GM18526 (cell line): ENCODE measurements around the gene BRD3.

ENCODE experiments used
- POLR2A ChIP-seq: IDR thresholded peaks from 3 replicates; pipeline ENCODE4 v1.6.1; 2011; ENCODE audit not compliant: insufficient read length; ENCODE audit errors: extremely low read depth

The BRD3 gene

DNA sequence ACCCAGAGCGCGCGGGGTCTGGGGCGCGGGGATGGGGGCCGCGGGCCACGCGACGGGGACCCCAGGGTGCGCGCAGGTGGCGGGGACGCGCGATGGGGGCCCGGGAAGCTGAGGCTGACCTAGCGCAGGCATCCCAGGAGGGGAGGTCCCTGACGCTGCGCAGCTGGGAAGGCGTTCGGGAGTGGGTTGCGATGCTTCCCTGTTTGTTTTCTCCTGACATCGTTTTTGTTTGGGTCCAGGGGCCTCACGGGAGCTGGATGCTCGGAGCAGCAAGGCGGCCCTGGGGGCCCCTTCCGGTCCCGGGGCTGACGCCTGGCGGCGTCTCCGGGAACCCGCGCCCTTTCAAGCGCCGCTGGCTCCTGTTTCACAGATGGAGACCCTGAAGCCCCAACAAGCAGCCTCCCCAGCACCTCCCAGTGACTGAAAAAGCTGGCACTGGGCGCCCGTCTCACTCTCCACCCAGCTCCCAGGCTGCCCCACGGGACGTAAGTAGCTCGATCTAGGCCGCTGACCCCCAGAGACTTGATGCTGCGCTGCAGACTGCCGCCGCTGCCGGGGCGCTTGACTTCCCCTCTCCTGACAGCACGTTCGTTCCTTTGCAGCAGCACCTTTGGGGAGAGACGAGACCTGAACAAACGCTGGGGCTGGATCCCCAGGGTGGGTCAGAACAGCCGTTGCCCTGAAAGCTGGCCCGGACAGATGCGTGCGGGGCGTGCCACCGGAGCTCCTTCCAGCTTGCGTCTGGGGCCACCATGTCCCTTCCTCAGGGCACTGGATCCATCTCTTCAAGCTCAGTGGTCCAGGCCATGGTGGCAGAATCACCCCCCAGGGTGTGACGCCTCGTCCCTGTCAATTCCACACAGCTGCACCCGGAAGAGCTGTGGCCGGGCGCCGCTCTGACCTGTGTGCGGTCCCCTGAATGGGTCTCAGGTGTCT, 42.0 kb downstream of the BRD3 start:
- TF ChIP-seq POLR2A = no peak

DNA sequence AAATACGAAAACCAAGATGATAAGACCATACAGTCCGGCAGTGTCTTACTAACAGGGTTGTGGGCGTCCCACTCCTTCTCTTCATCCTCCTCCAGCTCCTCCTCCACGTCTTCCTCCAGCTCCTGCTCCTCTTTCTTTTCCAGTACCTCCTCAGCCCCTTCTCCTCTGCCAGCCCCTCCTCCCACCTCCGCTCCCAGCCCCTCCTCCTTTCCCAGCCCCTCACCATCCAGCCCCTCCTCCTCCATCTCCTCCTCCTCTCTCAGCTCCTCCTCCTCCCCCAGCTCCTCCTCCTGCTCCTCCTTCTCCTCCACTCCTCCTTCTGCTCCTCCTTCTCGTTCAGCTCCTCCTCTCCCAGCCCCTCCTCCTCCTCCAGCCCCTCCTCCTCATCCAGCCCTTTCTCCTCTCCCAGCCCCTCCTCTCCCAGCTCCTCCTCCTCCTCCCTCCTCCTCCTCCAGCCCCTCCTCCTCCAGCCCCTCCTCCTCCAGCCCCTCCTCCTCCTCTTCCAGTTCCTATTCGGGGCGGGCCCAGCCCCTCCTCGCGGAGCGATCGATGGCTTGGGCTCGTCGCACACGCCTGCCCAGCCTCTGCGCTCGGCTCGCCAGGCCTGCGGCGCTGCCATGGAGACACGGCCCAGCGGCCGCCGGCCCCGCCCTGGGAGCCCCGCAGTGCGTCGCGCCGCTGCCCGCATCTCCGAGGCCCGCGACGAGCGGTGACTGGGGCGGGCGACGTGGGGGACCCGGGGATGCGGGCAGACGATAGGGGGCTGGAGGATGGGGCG, 42.8 kb downstream of the BRD3 start, which contains the start of gene BRD3OS:
BRD3OS (plus strand) TSS at position 654 of the 778 bp plus-strand sequence. CDS start 1,267 bp downstream, outside the sequence.
- no peak for TF ChIP-seq POLR2A

DNA sequence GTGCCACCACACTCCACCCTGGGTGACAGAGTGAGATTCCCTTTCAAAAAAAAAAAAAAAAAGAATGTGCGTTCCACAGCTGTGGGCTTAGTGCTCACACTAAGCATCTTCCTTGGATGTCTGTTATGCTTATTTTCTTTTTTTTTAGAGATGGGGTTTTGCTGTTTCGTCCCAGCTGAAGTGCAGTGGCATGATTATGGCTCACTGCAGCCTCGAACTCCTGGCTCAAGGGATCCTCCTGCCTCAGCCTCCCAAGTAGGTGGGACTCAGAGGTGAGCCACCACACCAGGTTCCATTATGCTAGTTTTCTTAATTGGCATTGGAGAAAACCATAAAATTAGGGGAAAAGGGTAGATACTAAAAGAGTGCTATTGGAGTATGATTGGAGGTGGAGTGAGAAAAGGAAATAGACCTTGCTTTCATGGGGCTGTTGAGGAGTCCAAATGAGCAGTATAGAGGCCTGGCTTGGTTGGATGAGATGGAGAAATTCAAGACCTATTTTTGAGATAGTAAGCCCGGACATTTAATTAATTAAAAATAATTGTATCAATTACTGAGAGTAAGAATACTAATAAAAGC, 43.5 kb downstream of the BRD3 start:
- no peak for TF ChIP-seq POLR2A

DNA sequence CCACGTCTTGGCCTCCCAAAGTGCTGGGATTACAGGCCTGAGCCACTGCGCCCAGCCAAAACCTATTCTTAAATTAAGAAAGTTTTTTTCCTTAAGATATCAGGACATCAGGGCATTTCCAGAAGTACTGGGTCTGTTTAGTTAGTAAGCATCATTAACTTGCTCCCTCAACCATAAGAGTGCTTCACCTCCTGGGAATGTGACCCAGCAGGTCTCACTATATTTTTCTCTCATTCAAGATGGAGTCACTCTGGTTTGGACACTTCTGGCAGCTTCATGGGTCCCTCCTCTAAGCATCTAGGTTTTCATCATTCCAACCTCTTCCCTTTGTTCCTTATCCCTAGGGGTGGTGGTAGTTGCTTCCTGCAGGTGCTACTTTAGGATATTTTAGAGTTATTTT, 52.9 kb downstream of the BRD3 start:
- TF ChIP-seq POLR2A = no peak

DNA sequence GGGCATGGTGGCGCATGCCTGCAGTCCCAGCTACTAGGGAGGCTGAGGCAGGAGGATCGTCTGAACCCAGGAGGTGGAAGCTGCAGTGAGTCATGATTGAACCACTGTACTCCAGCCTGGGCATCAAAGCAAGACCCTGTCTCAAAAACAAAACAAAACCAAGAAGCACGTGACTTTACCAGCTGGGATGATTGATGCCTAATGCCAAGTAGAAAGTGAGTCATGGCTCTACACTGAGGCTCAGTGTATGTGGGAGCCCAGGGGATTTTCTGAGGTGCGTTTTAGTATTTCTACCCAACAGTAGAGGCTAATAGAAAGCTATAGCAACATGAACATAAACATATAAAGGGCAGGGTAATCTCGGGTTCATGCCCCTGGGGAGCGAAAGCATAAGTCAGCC, 56.4 kb downstream of the BRD3 start:
- no peak for TF ChIP-seq POLR2A

DNA sequence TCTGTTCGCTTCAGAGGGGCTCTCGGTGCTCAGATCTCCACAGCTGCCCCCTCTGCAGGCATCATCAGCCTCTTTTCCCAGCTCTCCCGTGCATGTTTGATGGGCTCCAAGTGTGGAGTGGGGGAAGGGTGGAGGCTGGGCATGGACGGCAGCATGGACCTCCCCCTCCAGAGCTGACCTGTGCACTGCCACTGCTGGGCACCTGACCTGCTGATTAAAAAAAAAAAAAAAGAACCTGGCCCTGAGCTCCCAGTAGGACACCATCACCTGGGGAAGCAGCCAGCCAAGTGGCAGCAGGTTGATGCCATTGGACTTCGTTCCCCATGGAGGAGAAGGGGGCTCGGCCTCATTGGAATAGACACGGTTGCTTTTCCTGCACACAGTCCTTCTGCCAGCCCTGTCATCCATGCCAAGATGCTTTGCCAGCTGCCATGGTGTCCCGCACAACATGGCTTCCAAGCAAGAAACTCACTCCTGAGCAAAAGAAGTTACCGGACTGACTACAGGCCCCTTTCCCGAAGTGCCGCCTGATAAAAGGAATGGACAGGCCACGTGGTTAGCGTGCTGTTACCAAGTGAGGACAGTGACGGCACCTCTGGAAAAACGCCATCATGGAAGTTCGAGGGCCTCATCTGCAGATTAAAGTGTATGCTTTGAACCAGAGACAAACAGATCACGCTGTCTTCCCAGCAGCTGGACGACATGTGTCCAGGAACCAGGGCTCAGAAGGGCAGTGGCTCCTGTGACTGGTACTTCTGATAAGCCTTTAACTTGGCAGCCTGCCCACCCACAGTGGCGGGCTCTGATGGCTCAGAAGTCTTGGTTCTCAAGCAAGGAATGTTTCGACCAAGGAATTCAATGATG, 57.3 kb downstream of the BRD3 start:
- TF ChIP-seq POLR2A = no peak

DNA sequence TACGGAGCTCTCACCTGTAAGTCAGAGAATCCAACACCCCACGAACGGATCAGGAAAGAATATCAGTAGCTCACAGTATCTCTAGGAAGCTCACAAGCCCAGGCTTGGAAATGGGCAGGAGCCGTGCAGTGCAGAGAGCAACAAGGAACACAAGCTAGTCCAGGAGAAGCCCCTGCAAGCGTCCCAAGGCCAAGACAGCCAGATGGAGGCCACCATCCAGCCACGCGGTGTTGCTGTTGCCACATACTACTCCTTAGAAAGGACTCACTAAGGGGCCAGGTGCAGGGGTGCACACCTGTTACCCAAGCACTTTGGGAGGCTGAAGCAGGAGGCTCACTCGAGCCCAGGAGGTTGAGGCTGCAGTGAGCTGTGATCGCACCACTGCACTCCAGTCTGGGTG, 60.3 kb downstream of the BRD3 start:
- TF ChIP-seq POLR2A = no peak

DNA sequence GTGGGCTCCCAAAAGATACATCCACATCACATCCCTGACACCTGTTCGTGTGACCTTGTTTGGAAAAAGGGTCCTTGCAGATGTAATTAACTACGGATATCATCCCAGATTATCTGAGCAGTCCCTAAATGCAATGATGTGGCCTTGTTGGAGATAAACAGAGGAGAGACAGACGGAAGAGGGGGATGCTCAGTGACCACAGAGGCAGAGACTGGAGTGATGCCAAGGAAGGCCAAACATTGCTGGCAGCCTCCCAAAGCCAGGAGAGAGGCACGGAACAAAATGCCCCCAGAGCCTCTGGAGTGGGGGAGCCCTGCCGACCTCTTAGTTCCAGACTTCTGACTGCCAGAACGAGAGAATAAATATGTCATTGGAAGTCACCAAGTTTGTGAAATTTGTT, 60.7 kb downstream of the BRD3 start:
- no peak for TF ChIP-seq POLR2A

DNA sequence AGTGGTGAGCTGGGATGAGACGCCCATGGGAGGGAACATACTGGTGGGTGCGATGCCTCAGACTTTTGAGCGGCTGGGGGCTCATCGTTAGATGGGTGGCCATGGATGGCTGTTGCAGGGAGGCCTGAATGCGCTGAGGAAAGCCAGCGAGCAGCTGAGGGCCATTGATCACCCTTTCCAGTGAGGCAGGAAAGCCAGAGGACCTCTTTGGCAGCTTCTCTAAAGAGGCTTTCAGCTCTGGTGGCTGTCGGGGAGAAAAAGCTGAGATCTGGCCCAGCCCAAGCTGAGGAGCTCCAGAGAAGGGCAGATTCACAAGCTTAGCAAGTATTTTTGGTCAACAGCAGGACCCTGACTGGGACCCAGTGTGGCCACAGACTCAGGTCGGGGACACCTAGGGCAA, 62.4 kb downstream of the BRD3 start:
- TF ChIP-seq POLR2A = no peak

DNA sequence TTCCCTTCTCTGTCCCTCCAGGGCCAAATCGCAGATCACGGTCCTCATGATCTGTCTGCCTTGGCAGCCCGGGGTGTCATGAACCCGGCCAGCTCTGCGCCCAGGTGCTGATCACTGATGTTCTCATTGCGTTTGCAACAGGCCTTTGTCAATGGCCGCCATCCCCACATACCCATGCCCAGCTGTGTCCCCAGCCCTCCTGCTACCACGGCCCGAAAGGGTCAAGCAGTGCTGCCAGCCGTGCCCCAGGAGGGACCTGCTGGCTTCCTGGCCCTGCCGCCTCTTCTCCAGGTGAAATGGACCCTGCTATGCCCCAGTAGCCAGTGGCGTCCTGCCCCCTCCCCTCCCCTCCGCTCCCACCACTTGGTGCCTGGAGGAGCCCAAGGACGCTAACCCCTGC, 62.9 kb downstream of the BRD3 start:
- TF ChIP-seq POLR2A = no peak

DNA sequence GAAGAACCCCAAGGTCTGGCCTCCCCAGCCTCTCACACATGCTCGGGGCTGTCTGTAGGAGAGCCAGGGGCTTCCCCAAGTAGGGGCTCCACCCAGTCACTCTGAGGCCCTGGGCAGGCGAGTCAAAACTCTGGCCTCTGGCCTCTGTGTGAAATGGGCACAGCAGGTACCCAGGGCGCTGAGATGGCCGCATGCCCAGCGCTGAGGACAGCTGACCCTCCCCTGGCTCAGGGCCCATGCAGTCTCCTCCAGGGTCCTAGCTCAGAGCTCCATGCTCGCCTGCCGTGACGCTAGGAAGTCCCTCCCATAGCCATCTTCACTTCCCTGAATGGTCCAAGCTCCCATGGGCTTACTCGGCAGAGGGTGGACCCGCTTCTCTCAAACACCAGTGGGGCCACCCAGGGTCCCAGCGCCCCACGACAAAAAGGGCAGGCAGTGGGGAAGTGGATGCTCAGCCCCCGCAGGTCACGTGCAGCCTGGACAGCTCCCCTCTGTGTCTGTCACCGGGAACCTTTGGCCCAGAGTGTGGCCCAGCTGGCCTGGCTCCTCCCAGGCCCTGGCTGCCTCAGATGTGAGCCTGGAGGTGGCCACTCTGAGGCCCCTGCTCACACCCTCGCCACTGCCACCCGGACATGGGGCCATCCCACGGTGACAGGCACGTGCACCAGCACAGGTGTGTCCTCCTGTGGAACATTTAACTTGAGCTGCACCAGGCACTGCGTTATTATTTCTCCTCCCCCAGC, 63.5 kb downstream of the BRD3 start:
- TF ChIP-seq POLR2A = no peak

DNA sequence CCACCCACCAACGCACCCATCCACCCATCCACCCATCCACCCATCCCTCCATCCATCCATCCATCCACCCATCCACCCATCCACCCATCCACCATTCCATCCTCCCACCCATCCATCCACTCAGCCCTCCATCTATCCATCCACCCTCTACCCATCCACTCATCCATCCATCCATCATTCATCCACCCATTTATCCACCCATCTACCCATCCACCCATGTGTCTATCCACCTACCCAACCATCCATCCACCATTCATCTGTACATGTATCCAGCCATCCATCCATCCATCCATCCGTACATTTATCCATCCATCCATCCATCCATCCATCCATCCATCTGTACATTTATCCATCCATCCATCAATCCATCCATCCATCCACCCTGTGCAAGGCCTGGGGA, 64.6 kb downstream of the BRD3 start:
- no peak for TF ChIP-seq POLR2A

DNA sequence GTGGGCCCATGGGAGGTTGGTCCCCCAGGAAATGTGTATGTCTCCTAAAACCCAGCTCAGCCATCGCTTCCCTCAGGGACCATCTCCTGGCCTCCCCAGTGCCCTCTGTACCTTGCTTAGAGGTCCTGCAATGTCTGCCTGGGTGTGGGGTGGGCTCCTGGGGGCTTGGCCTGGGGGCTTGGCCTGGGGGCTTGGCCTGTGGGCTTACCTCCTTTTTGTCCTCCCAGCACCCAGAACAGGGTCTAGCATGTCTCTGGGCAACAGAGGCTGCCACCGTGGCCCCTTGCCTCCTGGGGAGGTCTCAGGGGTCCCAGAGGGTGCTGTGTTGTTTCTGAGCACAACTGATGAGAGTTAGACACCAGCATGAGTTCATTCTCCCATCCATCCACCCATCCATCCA, 65.0 kb downstream of the BRD3 start:
- no peak for TF ChIP-seq POLR2A

DNA sequence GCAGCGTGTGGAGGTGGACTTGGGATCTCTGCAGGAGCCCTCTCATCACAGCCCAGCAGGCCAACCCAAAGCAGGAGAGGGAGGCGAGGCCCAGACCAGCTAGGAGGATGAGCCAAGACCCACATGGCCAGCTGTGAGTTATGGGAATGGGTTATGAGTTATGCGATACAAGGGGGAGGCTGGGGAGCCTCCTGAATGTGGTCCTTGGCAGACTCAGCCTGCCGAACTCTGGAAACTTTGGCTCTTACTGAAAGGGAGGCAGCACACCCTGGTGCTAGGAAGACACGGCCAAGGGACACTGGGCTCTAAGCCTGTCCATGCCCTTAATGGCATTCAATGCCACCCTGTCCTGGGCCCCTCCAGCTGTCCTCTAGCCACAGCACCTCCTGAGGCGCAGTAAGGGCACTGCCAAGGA, 68.0 kb downstream of the BRD3 start:
- no peak for TF ChIP-seq POLR2A
